HepG2 (cell line): ENCODE measurements around the gene UBAC1. TPM values are rescaled to one million over a fixed set of nuclear protein-coding genes. Genes with fewer than 3 reads are reported as not detected.

ENCODE experiments used
- ATAC-seq: fragments of 200-7000 bp; cut with Tn5 transposase; 3 replicates; pipeline ENCODE4 v1.9.1; 2020; ENCODE audit warnings: mild to moderate bottlenecking, moderate library complexity
- BruUV-seq: library from RNA; stranded (reverse); fragments of 400-500 nt; replicated peaks from 2 replicates; lab custom pipeline; 2021; lab: Mats Ljungman, UMichigan
- CTCF ChIA-PET: fragments of 300-600 bp; formaldehyde crosslinking; extraction: SDS; loops from one replicate; lab custom pipeline; 2021; ENCODE audit warnings: low total read pairs, inconsistent platforms, low intra/inter-chr PET ratio; lab: Yijun Ruan, JAX
- POLR2A ChIA-PET: fragments of 350-600 bp; sonication (Branson Sonifier 250); formaldehyde crosslinking; loops from one replicate; lab custom pipeline; 2020; ENCODE audit warnings: antibody characterized with exemption, inconsistent platforms; lab: Yijun Ruan, JAX
- DNase-seq: peaks from one replicate; pipeline ENCODE4 v3.0.0-alpha.2; 2015; ENCODE audit warnings: low spot score
- FAIRE-seq: peaks from 3 replicates; lab custom pipeline; 2011; peaks lifted over from hg19 to GRCh38; lab: Jason Lieb, UNC
- H2AFZ ChIP-seq: one replicate; pipeline ENCODE4 v1.6.1; 2011; ENCODE audit warnings: low read length, inconsistent platforms
- H3K27ac ChIP-seq: fragments of 300-600 bp; 3 replicates; pipeline ENCODE4 v1.8.0; 2011; ENCODE audit warnings: mixed run types, mild to moderate bottlenecking, mixed read lengths, low read length, inconsistent platforms; ENCODE audit not compliant: insufficient read depth; ENCODE audit errors: extremely low read length
- H3K27me3 ChIP-seq, 2 experiments: fragments of 200-600 bp in 1 of 2; 2 replicates in 1 of 2; 3 replicates in 1 of 2; pipeline versions ENCODE4 v1.6.0 to v1.8.0; 2011; ENCODE audit warnings: low read length in 2 of 2, mild to moderate bottlenecking in 2 of 2, moderate library complexity in 2 of 2, inconsistent platforms in 1 of 2; ENCODE audit not compliant: insufficient read depth in 2 of 2, control insufficient read depth in 1 of 2
- H3K36me3 ChIP-seq, 2 experiments: fragments of 200-600 bp in 1 of 2; replicated peaks in 1 of 2; 2 replicates in 1 of 2; 3 replicates in 1 of 2; pipeline versions ENCODE4 v1.5.1 to v1.8.0; 2011; ENCODE audit warnings: low read length in 2 of 2, inconsistent platforms in 1 of 2; ENCODE audit not compliant: insufficient read depth in 2 of 2, control insufficient read depth in 1 of 2
- H3K4me1 ChIP-seq: 2 replicates; pipeline ENCODE4 v1.5.1; 2012; ENCODE audit warnings: low read length, inconsistent platforms; ENCODE audit not compliant: insufficient read depth
- H3K4me2 ChIP-seq: 2 replicates; pipeline ENCODE4 v1.6.0; 2011; ENCODE audit warnings: low read depth, low read length, inconsistent platforms
- H3K4me3 ChIP-seq, 3 experiments: fragments of 200-600 bp in 1 of 3; sonication (generic), shearing (Covaris generic) in 1 of 3; replicated peaks in 1 of 3; 2 replicates each; pipeline ENCODE4 v1.5.1; 2011 to 2016; ENCODE audit warnings: low read length in 3 of 3, inconsistent platforms in 2 of 3, low read depth in 2 of 3, mild to moderate bottlenecking in 2 of 3, control low read depth in 1 of 3, mixed read lengths in 1 of 3; ENCODE audit not compliant: insufficient read depth in 1 of 3
- H3K79me2 ChIP-seq: one replicate; pipeline ENCODE4 v1.6.1; 2011; ENCODE audit warnings: low read length, inconsistent platforms; ENCODE audit not compliant: insufficient read depth
- H3K9ac ChIP-seq: 2 replicates; pipeline ENCODE4 v1.6.0; 2011; ENCODE audit warnings: mild to moderate bottlenecking, low read depth, low read length, inconsistent platforms; ENCODE audit not compliant: insufficient read depth
- H3K9me3 ChIP-seq: 2 replicates; pipeline ENCODE4 v1.5.1; 2012; ENCODE audit warnings: mild to moderate bottlenecking, low read length
- H4K20me1 ChIP-seq: 2 replicates; pipeline ENCODE4 v1.6.0; 2011; ENCODE audit warnings: inconsistent platforms, mild to moderate bottlenecking, low read length, moderate library complexity; ENCODE audit not compliant: insufficient read depth
- PRDM15 ChIP-seq: sonication (generic); formaldehyde crosslinking; IDR thresholded peaks from 2 replicates; pipeline ENCODE4 v1.4.0; 2020; ENCODE audit warnings: missing genetic modification reagents
- ZNF598 ChIP-seq: sonication (generic); formaldehyde crosslinking; IDR thresholded peaks from 2 replicates; pipeline ENCODE4 v1.5.1; 2020; ENCODE audit warnings: mild to moderate bottlenecking, missing genetic modification reagents, borderline replicate concordance
- WGBS: methylation state at CpG from one replicate; pipeline ENCODE4 v1.1.6; 2017; ENCODE audit warnings: low lambda C conversion rate; 5-methylcytosine and 5-hydroxymethylcytosine counted together
- in situ Hi-C: cut with HindIII; loops from 2 replicates; pipeline ENCODE4 v1.10.0; 2017; ENCODE audit warnings: low pct_unique_long_range_greater_than_20kb; ENCODE audit not compliant: extremely low pct_ligation_motif_present
- intact Hi-C: fragments of 100-400 bp; cut with micrococcal nuclease; formaldehyde crosslinking; loops from one replicate; pipeline ENCODE4 v1.10.0; 2022; ENCODE audit not compliant: unreplicated experiment
- polyA plus RNA-seq, 8 experiments: library from polyadenylated mRNA; depleted of rRNA in 3 of 8; stranded (reverse) in 7 of 8; unstranded in 1 of 8; fragments of >200 nt; fragmentation: Illumina TruSeq in 4 of 8; extraction: Trizol in 4 of 8; gene quantifications; 2 replicates each; pipeline versions ENCODE4 v1.2.1 to v1.2.3, GENCODE V29; 2011 to 2016; ENCODE audit warnings: low read depth in 4 of 8, missing spikeins in 1 of 8, mixed read lengths in 1 of 8; ENCODE audit not compliant: insufficient read depth in 1 of 8
- total RNA-seq, 5 experiments: library from RNA; depleted of rRNA; stranded (reverse); fragments of >200 nt; fragmentation: Illumina TruSeq; extraction: Trizol; gene quantifications; 2 replicates each; pipeline ENCODE4 v1.2.3, GENCODE V29; 2016; ENCODE audit warnings: low read depth in 1 of 5

The UBAC1 gene
- total and polyA plus RNA-seq, 2 of the 13 experiments (the other 11 are each of a cell fraction or from before 2014, with no cell fraction given), result 32.2 to 34.1 TPM

- peak overlapping the region in 1 of 3 experiments; percentile 88; a peak in 1 of 6 replicates for H3K4me3 ChIP-seq
- ATAC-seq, result no peak
- no peak overlapping the region for H2AFZ ChIP-seq
- 76% methylated on average over 18 of the region's 18 CpGs for WGBS
- no TSS peak for BruUV-seq
- H3K27me3 ChIP-seq, result peaks cover 2 to 26% of the 10 kb centered on the region in 2 experiments; a peak in 3 of 5 replicates
- H3K4me2 ChIP-seq, result peak overlapping the region; percentile 99
- 0 out of 2 replicates have a peak, but pooled peaks have one; percentile 43 for TF ChIP-seq PRDM15
- no peak for TF ChIP-seq ZNF598
- in situ Hi-C loops, result loop anchor here (25.0 kb wide), 1 partner anchor 271 kb away; no protein-coding TSS in a partner anchor
- no peak for DNase-seq
- intact Hi-C loops, result loop anchor here (1.0 to 5.0 kb wide), 2 partner anchors 17 to 61 kb away; no protein-coding TSS in a partner anchor
- no peak overlapping the region for H3K27ac ChIP-seq
- ChIA-PET POLR2A (interaction anchor here (0.8 to 4.6 kb wide), 8 partner anchors 11 to 127 kb away, joined by 3 to 99 read pairs (median 44); partner anchors contain the start of genes NACC2 and TMEM250), CTCF (no interaction called here)
- FAIRE-seq, result no peak
- no peaks in the 10 kb centered on the region for H3K36me3 ChIP-seq
- no peaks in the 10 kb centered on the region for H3K79me2 ChIP-seq
- H3K4me1 ChIP-seq, result peaks cover 70% of the 10 kb centered on the region
- peak overlapping the region; percentile 94; the same call in 1 of the 2 replicates for H3K9ac ChIP-seq
- no peaks in the 10 kb centered on the region for H3K9me3 ChIP-seq
- no peaks in the 10 kb centered on the region for H4K20me1 ChIP-seq
Observed at GRCh38 chr9:135991771-135992170, 30.6 kb upstream of the UBAC1 start.
